NCI-H2107 treated with DMSO at 0.1 percent for 48 hours (cell line): ENCODE data around the gene TMEM259.

Experiments
- DNase-seq: peaks from one replicate; lab custom pipeline; 2025; ENCODE audit not compliant: unreplicated experiment; lab: John Stamatoyannopoulos, UW

The TMEM259 gene

DNA sequence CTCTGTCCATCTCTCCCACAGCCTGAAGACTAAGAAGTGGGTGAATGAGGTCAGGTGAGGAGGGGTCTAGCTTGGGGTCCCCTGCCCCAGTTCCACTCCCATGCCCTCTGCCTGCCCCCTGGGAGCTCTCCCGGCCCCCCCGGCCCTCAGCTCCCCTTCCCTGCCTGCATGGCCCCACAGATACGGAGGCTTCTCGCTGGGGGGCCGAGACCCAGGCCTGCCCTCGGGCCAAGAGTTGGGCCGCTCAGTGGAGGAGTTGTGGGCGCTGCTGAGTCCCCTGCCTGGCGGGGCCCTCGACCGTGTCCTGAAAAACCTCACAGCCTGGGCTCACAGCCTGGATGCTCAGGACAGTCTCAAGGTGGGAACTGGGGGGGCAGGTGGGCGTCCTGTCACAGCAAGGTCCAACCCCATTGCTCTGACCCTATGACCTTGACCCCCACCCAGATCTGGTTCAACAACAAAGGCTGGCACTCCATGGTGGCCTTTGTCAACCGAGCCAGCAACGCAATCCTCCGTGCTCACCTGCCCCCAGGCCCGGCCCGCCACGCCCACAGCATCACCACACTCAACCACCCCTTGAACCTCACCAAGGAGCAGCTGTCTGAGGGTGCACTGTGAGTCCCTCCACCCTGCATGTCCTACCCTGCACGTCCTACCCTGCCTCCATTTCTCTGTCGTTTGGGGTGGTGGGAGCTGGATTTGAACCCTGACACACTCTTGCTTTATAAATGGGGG, 35.1 kb upstream of the TMEM259 start:
- no peak for DNase-seq

DNA sequence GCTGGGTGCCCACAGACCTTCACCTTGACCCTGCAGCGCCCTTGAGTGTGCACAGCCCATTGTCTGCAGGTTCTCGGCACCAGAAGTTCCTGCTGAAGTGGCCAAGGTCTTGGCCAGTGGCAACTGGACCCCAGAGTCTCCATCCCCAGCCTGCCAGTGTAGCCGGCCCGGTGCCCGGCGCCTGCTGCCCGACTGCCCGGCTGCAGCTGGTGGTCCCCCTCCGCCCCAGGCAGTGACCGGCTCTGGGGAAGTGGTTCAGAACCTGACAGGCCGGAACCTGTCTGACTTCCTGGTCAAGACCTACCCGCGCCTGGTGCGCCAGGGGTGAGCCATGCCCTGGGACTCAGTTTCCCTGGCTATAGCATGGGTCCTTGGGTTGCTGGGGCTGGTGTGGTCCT, 34.1 kb upstream of the TMEM259 start:
- no peak for DNase-seq

DNA sequence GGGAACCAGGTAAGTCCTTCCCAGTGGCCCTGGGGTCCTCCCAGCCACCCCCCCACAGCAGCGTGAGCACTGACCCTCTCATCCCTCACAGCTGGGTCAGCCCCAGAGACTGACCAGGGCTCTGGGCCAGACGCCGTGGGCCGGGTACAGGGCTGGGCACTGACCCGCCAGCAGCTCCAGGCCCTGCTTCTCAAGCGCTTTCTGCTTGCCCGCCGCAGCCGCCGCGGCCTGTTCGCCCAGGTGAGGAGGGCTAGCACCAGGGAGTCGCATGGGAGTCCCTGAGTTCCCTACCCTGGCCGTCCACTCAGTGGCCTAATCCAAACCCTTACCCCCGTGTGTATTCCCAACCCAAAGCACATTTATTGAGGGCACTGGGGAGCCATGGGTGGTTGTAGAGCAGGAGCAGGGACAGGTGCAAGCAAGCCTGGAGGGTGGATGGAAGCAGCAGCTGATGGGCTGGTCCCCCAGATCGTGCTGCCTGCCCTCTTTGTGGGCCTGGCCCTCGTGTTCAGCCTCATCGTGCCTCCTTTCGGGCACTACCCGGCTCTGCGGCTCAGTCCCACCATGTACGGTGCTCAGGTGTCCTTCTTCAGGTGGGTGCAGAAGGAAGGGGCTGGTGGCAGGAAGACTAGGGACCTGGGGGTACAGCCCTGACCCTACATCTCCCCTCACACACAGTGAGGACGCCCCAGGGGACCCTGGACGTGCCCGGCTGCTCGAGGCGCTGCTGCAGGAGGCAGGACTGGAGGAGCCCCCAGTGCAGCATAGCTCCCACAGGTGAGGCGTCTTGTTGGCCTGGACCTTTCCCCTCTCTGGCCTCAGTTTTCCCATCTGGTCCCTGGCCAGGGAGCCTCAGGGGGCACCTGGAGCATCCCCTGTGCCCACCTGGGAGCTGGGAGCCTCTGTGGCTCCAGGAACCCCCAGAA, 33.4 kb upstream of the TMEM259 start:
- DNase-seq: no peak

DNA sequence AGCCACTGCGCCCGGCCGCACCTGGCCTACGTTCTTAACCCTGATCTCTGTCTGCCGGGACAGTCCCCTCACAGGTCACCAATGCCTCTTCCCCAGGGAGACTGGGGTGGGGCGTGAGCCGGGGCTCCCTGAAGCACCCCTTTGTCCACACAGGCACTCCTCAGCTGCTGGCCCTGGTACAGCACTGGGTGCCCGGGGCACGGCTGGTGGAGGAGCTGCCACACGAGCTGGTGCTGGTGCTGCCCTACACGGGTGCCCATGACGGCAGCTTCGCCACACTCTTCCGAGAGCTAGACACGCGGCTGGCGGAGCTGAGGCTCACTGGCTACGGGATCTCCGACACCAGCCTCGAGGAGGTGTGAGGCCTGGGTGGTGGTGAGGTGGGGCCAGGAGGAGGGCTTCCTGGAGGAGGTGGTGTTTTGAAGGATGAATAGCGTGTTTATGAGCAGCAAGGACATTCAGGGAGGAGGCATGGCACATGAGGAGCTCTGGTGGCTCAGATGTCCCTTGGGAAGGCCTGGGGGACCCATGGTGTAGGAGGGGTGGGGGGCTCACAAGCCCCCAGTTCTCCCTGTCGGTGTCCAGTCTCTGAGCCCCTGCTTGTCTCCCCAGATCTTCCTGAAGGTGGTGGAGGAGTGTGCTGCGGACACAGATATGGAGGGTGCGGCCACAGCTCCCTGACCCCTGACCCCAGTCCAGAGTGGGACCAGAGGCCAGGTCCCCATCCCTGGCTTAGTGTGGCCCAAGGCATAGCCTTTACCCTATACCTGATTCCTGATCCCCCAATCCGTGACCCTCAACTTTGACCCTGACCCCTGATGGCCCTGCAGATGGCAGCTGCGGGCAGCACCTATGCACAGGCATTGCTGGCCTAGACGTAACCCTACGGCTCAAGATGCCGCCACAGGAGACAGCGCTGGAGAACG, 32.5 kb upstream of the TMEM259 start:
- no peak for DNase-seq

DNA sequence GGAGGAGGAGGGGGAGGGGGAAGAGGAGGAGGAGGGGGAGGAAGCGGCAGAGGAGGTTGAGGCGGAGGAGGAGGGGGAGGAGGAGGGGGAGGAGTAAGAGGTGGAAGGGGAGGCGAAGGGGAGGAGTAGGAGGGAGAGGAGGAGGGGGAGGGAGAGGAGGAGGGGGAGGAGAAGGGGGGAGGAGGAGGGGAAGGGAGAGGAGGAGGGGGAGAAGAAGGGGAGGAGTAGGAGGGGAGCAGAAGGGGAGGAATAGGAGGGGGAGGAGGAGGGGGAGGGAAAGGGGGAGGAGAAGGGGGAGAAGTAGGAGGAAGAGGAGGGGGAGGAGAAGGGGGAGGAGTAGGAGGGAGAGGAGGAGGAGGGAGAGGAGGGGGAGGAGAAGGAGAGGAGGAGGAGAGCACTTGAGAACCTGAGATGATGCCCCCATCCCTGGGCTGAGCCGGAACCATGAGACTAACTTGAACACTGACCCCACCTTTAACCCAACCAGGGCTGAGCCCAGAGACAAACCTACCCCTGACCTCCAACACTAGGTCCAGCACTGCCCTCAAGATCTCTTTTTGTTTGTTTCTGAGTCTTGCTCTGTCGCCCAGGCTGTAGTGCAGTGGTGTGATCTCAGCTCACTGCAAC, 31.5 kb upstream of the TMEM259 start:
- no peak for DNase-seq

DNA sequence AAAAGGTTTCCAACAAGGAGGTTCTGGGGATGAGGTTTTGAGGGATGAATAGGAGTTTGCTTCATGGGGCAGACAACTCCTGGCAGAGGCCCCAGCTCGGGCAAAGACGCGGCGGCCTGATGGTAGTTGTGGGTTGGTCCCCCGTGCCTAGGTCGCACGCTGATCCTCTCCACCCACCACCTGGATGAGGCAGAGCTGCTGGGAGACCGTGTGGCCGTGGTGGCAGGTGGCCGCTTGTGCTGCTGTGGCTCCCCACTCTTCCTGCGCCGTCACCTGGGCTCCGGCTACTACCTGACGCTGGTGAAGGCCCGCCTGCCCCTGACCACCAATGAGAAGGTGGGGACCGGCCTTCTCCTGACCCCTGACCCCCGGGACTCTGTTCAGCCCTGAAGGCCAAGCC, 30.9 kb upstream of the TMEM259 start:
- no peak for DNase-seq

DNA sequence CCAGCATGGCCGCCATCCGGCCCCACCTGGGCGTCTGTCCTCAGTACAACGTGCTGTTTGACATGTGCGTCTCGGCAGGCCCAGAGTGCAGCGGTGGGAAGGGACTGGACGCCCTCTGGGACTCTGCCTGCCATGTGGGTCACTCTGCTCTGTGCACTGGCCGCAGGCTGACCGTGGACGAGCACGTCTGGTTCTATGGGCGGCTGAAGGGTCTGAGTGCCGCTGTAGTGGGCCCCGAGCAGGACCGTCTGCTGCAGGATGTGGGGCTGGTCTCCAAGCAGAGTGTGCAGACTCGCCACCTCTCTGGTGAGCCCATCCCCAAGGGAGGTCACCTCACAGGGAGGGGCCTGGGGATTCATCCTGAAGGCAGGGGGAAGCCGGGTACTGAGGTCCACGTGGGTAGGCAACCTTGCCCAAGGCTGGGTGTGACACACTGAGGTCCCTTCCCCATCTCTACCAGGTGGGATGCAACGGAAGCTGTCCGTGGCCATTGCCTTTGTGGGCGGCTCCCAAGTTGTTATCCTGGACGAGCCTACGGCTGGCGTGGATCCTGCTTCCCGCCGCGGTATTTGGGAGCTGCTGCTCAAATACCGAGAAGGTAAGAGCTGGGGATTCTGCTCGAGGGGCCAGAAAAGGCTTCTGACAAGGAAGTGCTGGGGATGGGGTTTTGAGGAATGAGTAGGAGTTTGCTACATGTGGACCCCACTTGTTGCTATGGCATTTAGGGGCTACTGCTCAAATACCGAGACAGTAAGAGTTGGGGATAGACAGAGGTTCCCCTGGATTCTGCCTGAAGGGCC, 30.3 kb upstream of the TMEM259 start:
- DNase-seq: no peak

DNA sequence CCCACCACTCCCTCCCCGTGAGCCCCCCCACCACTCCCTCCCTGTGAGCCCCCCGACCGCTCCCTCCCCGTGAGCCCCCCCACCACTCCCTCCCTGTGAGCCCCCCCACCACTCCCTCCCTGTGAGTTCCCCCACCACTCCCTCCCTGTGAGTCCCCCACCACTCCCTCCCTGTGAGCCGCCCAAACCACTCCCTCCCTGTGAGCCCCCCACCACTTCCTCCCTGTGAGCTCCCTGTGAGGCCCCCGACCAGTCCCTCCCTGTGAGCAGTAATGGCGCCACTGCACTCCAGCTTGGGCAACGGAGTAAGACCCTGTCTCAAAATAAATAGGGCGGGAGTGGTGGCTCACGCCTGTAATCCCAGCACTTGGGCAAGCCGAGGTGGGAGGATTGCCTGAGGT, 28.9 kb upstream of the TMEM259 start:
- DNase-seq: no peak

DNA sequence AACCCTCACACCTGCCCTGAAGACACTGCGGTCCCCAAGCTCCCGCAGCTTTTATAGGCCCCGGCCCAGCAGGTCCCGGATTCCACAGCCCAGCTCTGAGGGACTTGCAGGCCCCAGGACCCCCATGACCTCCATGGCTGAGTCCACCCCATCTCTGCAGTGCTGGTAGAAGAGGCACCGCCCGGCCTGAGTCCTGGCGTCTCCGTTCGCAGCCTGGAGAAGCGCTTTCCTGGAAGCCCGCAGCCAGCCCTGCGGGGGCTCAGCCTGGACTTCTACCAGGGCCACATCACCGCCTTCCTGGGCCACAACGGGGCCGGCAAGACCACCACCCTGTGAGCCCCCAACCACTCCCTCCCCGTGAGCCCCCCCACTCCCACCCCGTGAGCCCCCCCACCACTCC, 28.2 kb upstream of the TMEM259 start:
- no peak for DNase-seq

DNA sequence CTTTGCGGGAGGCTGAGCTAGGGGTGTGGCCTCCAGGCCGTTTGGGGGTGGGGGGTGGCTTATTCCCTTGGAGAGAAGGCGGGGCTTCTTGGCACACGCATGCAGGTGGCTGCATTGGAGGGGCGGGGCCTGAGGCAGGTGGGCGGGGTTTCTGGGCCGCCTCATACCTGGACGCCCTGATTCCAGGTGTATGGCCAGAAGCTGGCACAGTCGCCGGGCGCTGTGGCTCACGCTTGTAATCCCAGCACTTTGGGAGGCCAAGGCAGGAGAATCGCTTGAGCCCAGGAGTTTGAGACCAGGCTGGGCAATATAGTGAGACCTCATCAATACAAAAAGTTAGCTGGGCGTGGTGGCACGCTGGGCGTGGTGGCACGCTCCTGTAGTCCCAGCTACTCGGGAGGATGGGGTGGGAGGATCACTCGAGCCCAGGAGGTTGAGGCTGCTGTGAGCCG, 26.8 kb upstream of the TMEM259 start:
- DNase-seq: no peak

DNA sequence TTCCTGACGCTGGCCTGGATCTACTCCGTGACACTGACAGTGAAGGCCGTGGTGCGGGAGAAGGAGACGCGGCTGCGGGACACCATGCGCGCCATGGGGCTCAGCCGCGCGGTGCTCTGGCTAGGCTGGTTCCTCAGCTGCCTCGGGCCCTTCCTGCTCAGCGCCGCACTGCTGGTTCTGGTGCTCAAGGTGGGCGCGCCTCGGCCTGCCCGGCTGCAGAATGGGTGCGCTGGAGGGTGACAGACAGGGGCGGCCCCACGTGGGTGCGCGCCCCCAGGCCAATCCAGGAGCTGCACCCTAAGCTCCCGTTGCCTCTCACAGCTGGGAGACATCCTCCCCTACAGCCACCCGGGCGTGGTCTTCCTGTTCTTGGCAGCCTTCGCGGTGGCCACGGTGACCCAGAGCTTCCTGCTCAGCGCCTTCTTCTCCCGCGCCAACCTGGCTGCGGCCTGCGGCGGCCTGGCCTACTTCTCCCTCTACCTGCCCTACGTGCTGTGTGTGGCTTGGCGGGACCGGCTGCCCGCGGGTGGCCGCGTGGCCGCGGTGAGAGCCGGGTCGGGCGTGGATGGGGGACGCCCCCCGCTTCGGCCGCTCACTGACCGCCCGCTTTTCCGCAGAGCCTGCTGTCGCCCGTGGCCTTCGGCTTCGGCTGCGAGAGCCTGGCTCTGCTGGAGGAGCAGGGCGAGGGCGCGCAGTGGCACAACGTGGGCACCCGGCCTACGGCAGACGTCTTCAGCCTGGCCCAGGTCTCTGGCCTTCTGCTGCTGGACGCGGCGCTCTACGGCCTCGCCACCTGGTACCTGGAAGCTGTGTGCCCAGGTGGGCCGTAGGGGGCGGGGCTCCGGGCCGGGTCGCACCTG, 26.1 kb upstream of the TMEM259 start:
- DNase-seq: no peak

DNA sequence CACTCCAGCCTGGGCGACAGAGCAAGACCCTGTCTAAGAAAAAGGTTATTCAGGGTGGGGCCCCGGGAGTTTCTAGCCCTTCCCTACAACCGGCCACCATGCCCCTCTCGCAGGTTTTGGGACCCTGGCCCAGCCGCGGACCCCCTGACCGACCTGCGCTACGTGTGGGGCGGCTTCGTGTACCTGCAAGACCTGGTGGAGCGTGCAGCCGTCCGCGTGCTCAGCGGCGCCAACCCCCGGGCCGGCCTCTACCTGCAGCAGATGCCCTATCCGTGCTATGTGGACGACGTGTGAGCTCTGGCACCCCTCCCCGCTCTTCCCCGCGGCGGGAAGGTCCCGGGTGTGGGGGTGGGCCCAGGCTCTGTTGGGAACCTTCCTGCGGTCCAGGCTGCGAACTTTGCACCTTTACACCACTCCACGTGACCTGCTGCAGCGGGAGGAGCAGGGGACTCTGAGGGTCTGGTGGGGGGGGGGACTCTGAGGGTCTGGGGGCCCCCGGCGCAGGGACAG, 25.2 kb upstream of the TMEM259 start:
- no peak for DNase-seq

DNA sequence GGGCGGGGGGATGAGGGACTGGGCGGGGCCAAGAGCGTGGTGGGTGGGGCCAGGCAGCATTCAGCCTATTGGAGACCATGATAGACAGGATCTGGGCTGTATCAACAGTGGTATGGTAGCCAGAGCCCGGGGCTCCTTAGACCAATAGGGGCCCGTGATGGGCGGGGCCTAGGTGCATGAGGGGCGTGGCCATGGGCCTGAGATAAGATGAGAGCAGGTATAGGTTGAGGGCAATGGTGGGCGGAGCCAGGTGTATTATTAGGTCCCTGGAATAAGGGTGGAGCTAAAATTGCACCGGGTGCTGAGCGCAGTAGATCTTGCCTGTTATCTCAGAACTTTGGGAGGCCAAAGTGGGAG, 24.3 kb upstream of the TMEM259 start:
- no peak for DNase-seq

DNA sequence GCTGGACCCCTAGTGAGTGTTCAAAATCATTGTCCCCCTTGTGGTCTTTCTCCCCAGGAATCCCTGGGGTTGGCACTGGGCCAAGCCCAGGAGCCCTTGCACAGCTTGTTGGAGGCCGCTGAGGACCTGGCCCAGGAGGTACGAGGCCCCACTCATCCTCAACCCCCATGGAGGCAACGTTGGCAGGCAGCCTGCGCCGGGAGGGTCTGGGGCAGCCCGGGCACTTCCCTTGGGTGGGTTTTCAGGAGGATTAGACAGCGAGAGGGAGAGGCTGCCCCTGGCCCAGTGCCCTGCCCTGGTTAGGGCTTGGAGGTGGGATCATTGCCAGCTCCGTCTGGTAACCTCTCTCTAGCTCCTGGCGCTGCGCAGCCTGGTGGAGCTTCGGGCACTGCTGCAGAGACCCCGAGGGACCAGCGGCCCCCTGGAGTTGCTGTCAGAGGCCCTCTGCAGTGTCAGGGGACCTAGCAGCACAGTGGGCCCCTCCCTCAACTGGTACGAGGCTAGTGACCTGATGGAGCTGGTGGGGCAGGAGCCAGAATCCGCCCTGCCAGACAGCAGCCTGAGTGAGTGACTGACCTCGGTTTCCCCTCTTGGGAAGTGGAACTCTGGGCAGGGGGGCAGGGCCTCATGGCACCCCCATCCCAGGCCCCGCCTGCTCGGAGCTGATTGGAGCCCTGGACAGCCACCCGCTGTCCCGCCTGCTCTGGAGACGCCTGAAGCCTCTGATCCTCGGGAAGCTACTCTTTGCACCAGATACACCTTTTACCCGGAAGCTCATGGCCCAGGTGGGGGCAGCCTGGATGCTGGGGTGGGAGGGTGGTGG, 22.0 kb upstream of the TMEM259 start:
- no peak for DNase-seq

DNA sequence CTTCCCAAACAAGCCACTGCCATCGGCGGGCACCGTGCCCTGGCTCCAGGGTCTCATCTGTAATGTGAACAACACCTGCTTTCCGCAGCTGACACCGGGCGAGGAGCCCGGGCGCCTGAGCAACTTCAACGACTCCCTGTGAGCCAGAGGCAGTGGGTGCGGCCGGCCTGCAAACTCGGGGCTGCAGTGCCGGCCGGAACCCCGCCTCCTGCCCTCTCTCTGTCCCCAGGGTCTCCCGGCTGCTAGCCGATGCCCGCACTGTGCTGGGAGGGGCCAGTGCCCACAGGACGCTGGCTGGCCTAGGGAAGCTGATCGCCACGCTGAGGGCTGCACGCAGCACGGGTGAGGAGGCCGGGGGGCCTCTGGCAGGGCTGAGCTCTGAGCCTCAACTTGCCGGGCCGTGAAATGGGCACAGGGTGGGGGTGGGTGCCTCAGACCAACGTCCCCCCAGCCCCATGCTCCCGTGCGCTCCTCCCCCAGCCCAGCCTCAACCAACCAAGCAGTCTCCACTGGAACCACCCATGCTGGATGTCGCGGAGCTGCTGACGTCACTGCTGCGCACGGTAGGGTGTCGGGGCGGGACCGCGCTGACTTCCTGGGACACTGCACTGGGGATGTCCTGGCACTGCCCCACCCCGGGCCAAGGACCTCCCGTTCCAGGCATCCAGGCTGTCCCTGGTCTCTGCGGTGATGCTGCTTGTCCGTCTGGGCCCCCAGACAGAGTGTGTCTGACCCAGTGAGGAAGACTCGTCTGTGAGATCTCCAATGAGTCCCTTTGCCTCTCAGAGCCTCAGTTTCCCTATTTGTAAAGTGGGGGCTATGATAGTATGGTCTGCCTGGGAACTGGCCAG, 21.1 kb upstream of the TMEM259 start:
- DNase-seq: peak; percentile 19

DNA sequence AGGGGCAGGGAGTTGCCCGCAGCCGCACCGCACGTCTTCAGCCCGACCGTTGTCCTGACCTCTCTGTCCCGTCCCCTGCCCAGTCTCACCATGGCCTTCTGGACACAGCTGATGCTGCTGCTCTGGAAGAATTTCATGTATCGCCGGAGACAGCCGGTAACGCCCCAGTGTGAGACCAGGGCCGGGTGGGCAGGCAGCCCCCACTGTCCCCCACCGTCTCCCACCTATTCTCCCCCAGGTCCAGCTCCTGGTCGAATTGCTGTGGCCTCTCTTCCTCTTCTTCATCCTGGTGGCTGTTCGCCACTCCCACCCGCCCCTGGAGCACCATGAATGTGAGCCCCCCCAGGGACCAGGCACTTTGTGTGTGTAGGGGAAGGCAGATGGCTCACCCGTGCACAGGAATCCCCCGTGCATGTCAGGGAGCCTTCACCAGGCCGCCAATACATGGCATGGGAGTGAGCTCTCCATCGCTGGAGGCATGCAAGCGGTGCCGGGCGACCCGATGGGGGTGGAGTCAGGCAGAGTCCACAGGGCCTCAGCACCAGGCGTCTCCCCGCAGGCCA, 20.4 kb upstream of the TMEM259 start:
- DNase-seq: no peak
